Adrenal gland (tissue), 12 donors: ENCODE data around the gene PLEKHN1. TPM values are rescaled to one million over a fixed set of nuclear protein-coding genes. Genes with fewer than 3 reads are reported as not detected.
A peak's percentile ranks its signal among the peaks of the same experiment; 100 is the strongest.
"Not testable (repeated sequence)": the region's sequence is repeated elsewhere in the genome, so short reads cannot be mapped to it uniquely, and the experiment has no call there.

Source experiments
- DNase-seq, 7 donors: peaks; one replicate each; pipeline ENCODE4 v3.0.0-alpha.2; 2019 to 2020
- H3K27ac ChIP-seq, 5 donors: fragments of 200-600 bp; sonication (generic) in 4 of 5; 1 replicate in 3 of 5; 2 replicates in 2 of 5; pipeline versions ENCODE4 v1.5.1 to v1.8.0; 2016 to 2020; ENCODE audit warnings: mild to moderate bottlenecking in 1 of 5
- H3K27me3 ChIP-seq: fragments of 200-600 bp; 2 replicates; pipeline ENCODE4 v1.8.0; 2021
- H3K36me3 ChIP-seq, 2 donors: fragments of 200-600 bp; replicated peaks in 1 of 2; 1 replicate in 1 of 2; 2 replicates in 1 of 2; pipeline versions ENCODE4 v1.5.1 to v1.8.0; 2018 to 2022
- H3K4me1 ChIP-seq, 2 donors: fragments of 200-600 bp; replicated peaks in 1 of 2; 1 replicate in 1 of 2; 2 replicates in 1 of 2; pipeline versions ENCODE4 v1.5.1 to v1.8.0; 2018 to 2021
- H3K4me3 ChIP-seq, 4 donors: fragments of 200-600 bp; sonication (generic) in 3 of 4; one replicate each; pipeline ENCODE4 v1.5.1; 2016 to 2018
- H3K9me3 ChIP-seq, 3 donors: fragments of 200-600 bp; sonication (generic) in 1 of 3; replicated peaks in 1 of 3; 1 replicate in 2 of 3; 2 replicates in 1 of 3; pipeline versions ENCODE4 v1.5.1 to v1.8.0; 2016 to 2021
- CTCF ChIP-seq, 6 experiments: fragments of 450-650 bp in 4 of 6; fragments of 200-600 bp in 2 of 6; sonication (generic) in 1 of 6; IDR thresholded peaks; 1 replicate in 5 of 6; 2 replicates in 1 of 6; pipeline versions ENCODE4 v1.5.1 to v1.8.0; 2016 to 2021; ENCODE audit warnings: antibody characterized with exemption in 6 of 6, mild to moderate bottlenecking in 2 of 6, moderate library complexity in 1 of 6
- POLR2A ChIP-seq, 2 donors: fragments of 450-650 bp; IDR thresholded peaks; one replicate each; pipeline ENCODE4 v1.6.1; 2017; ENCODE audit warnings: antibody characterized with exemption in 2 of 2, mild to moderate bottlenecking in 2 of 2, moderate library complexity in 1 of 2
- WGBS, 4 donors: extraction: QIAGEN DNeasy Blood & Tissue Kit in 2 of 4; methylation state at CpG; one replicate each; pipeline versions ENCODE4 v1.1.5 to v1.1.7; 2013 to 2017; 5-methylcytosine and 5-hydroxymethylcytosine counted together
- intact Hi-C, 2 donors: fragments of 100-400 bp; cut with DNase I; formaldehyde crosslinking; loops; one replicate each; pipeline versions ENCODE4 v1.14.1 to v1.15.0; 2022 to 2023
- polyA plus RNA-seq, 3 donors: library from polyadenylated mRNA; stranded (reverse); fragments of 200-250 nt in 2 of 3; fragments of 350-450 nt in 1 of 3; fragmentation: Illumina TruSeq in 1 of 3; extraction: RNeasy Lipid Tissue Mini Kit (QIAGEN cat#74804) in 1 of 3; gene quantifications; one replicate each; pipeline ENCODE4 v1.2.3, GENCODE V29; 2013 to 2014
- total RNA-seq, 9 donors: library from RNA; depleted of rRNA in 4 of 9; stranded (reverse); fragments of >200 nt in 4 of 9; fragments of 120-200 nt in 1 of 9; fragmentation: NEBNext Ultra II Directional in 1 of 9; extraction: Animal tissue kit (Norgen Biotek cat#: 25700) in 1 of 9; gene quantifications; one replicate each; pipeline versions ENCODE4 v1.1.0 to v1.2.4, GENCODE V29; 2013 to 2023
- donor health status: healthy with polysubstance abuse.
- donor health status: Bipolar disorder and iron deficiency.
- donor health status: DM: yes; HTN: yes; CAD: no.
- donor health status: DM: no; HTN: no; CAD: no.
- donor health status: DM: no; HTN: no; CAD: no.
- donor health status: DM: yes; HTN: yes; CAD: no.

The PLEKHN1 gene
- total and polyA plus RNA-seq, 12 donors, result 0.05 to 10.5 (median 1.3) TPM; not detected in 3

- intact Hi-C loops, result no loop called here
- H3K4me3 ChIP-seq, result no peak overlapping the region
- peaks cover 36% of the 10 kb centered on the region for H3K27me3 ChIP-seq
- H3K9me3 ChIP-seq, result no peaks in the 10 kb centered on the region
- no peaks in the 10 kb centered on the region for H3K36me3 ChIP-seq
- H3K27ac ChIP-seq, result no peak overlapping the region
- DNase-seq, result peak in 6 of 7 donors; percentile 38 to 69 (median 61)
- 16 to 27% (median 19%) methylated on average over 13 to 21 of the region's 21 CpGs for WGBS, 4 donors
- peaks cover 13 to 30% of the 10 kb centered on the region in 2 donors for H3K4me1 ChIP-seq
- no peak for TF ChIP-seq POLR2A (IDR thresholded peaks at IDR 0.05)
- TF ChIP-seq CTCF (IDR thresholded peaks at IDR 0.05), result no peak
These were observed 38.8 kb downstream of the PLEKHN1 start for GRCh38 chr1:1004780-1005697.

- 50 to 61% (median 53%) methylated on average over 3 to 23 of the region's 23 CpGs; no CpG with 5 or more reads in 1 of the 4 donors for WGBS, 4 donors
- H3K27ac ChIP-seq, result no peak overlapping the region
- DNase-seq, result no peak
- peaks cover 28% of the 10 kb centered on the region for H3K27me3 ChIP-seq
- intact Hi-C loops, result no loop called here
- H3K36me3 ChIP-seq, result no peaks in the 10 kb centered on the region
- H3K4me1 ChIP-seq, result peaks cover 9 to 22% of the 10 kb centered on the region in 2 donors
- no peak overlapping the region for H3K4me3 ChIP-seq
- TF ChIP-seq POLR2A (IDR thresholded peaks at IDR 0.05) (no peak), CTCF (IDR thresholded peaks at IDR 0.05) (no peak)
- H3K9me3 ChIP-seq, result no peaks in the 10 kb centered on the region
These were observed 39.6 kb downstream of the PLEKHN1 start for GRCh38 chr1:1005774-1006304.

GRCh38 chr1:1006305-1007159, 40.2 kb downstream of the PLEKHN1 start:
- peak in 1 of 7 donors; percentile 7 for DNase-seq
- Histone ChIP-seq H3K27me3 (peaks cover 21% of the 10 kb centered on the region), H3K4me3 (no peak overlapping the region), H3K27ac (no peak overlapping the region), H3K36me3 (no peaks in the 10 kb centered on the region), H3K4me1 (peaks cover 9 to 17% of the 10 kb centered on the region in 2 donors), H3K9me3 (no peaks in the 10 kb centered on the region)
- TF ChIP-seq POLR2A (IDR thresholded peaks at IDR 0.05) (no peak), CTCF (IDR thresholded peaks at IDR 0.05) (no peak)
- WGBS, 4 donors, result 83 to 93% (median 85%) methylated on average over 15 to 37 of the region's 37 CpGs
- intact Hi-C loops, result no loop called here

- DNase-seq, H3K4me3 ChIP-seq, H3K9me3 ChIP-seq, H3K36me3 ChIP-seq, H3K27me3 ChIP-seq, intact Hi-C loops, H3K27ac ChIP-seq: not testable (repeated sequence)
- H3K4me1 ChIP-seq, result peaks cover 4 to 18% of the 10 kb centered on the region in 2 donors
- WGBS, 4 donors, result 87 to 91% (median 90%) methylated on average over 8 of the region's 8 CpGs
These were observed 43.8 kb downstream of the PLEKHN1 start for GRCh38 chr1:1010131-1010530.
